GM13976 (cell line): ENCODE measurements around the gene CCDC14.
A peak's percentile ranks its signal among the peaks of the same experiment; 100 is the strongest.

Experiments used
- DNase-seq: peaks from one replicate; pipeline ENCODE4 v3.0.0; 2012; ENCODE audit warnings: low spot score
- CTCF ChIP-seq: IDR thresholded peaks from 2 replicates; pipeline ENCODE4 v1.5.1; 2012; ENCODE audit warnings: borderline replicate concordance, mild to moderate bottlenecking; ENCODE audit not compliant: insufficient read depth; ENCODE audit errors: extremely low read depth, missing control alignments, control extremely low read depth
- in situ Hi-C: fragments of 300-500 bp; cut with MboI; formaldehyde crosslinking; loops from one replicate; pipeline ENCODE4 v1.12.0; 2022; ENCODE audit warnings: low sequenced_read_pairs, mixed read lengths, inconsistent platforms; ENCODE audit not compliant: unreplicated experiment

CCDC14 gene

GRCh38 chr3:123880998-123881561 lies 79.9 kb downstream of the CCDC14 start:
- no peak for DNase-seq
- TF ChIP-seq CTCF: peak; percentile 13
- in situ Hi-C loops: no loop called here

GRCh38 chr3:123878807-123879206 lies 82.2 kb downstream of the CCDC14 start:
- DNase-seq: no peak
- no peak for TF ChIP-seq CTCF
- in situ Hi-C loops: no loop called here

- TF ChIP-seq CTCF: no peak
- DNase-seq: no peak
- in situ Hi-C loops: no loop called here
Observed at GRCh38 chr3:123877965-123878364, 83.1 kb downstream of the CCDC14 start.

GRCh38 chr3:123877466-123877865 lies 83.6 kb downstream of the CCDC14 start:
- in situ Hi-C loops: no loop called here
- DNase-seq: no peak
- no peak for TF ChIP-seq CTCF

- no peak for DNase-seq
- TF ChIP-seq CTCF: no peak
- in situ Hi-C loops: no loop called here
Observed at GRCh38 chr3:123876858-123877257, 84.2 kb downstream of the CCDC14 start.

- TF ChIP-seq CTCF: no peak
- no peak for DNase-seq
- in situ Hi-C loops: no loop called here
Observed at GRCh38 chr3:123872621-123873020, 88.4 kb downstream of the CCDC14 start.
